RPMI7951 (cell line): ENCODE measurements around the gene NAV2. TPM values are rescaled to one million over a fixed set of nuclear protein-coding genes. Genes with fewer than 3 reads are reported as not detected.
"Not testable (repeated sequence)": the region's sequence is repeated elsewhere in the genome, so short reads cannot be mapped to it uniquely, and the experiment has no call there.

Source experiments
- DNase-seq: peaks from one replicate; pipeline ENCODE4 v3.0.0-alpha.2; 2012; ENCODE audit warnings: low read depth
- total RNA-seq: library from RNA; depleted of rRNA; stranded (reverse); fragments of >200 nt; shearing (Covaris generic); gene quantifications from 2 replicates; pipeline ENCODE4 v1.2.3, GENCODE V29; 2014

The NAV2 gene
- total RNA-seq, 1 experiment from 2014 or later = 7.1 TPM

- no peak for DNase-seq
Measured at GRCh38 chr11:20003351-20003750, 290.7 kb downstream of the NAV2 start.

GRCh38 chr11:20004866-20005265, 292.2 kb downstream of the NAV2 start:
- no peak for DNase-seq

- DNase-seq = no peak
Measured at GRCh38 chr11:20005747-20006146, 293.1 kb downstream of the NAV2 start.

- not testable (repeated sequence) for DNase-seq
Measured at GRCh38 chr11:20006618-20007017, 294.0 kb downstream of the NAV2 start.

GRCh38 chr11:20007386-20007785, 294.7 kb downstream of the NAV2 start:
- no peak for DNase-seq

- no peak for DNase-seq
Measured at GRCh38 chr11:20008190-20008870, 295.7 kb downstream of the NAV2 start.

- DNase-seq = no peak
Measured at GRCh38 chr11:20008871-20009644, 296.4 kb downstream of the NAV2 start.

- DNase-seq = no peak
Measured at GRCh38 chr11:20010156-20010850, 297.7 kb downstream of the NAV2 start.

GRCh38 chr11:20010851-20011225, 298.2 kb downstream of the NAV2 start:
- DNase-seq = no peak

GRCh38 chr11:20011307-20011951, 298.8 kb downstream of the NAV2 start:
- no peak for DNase-seq

GRCh38 chr11:20013346-20014066, 300.9 kb downstream of the NAV2 start:
- no peak for DNase-seq

GRCh38 chr11:20014067-20014402, 301.4 kb downstream of the NAV2 start:
- DNase-seq = no peak

GRCh38 chr11:20015101-20015500, 302.5 kb downstream of the NAV2 start:
- DNase-seq = peak; percentile 29

GRCh38 chr11:20015529-20016427, 303.1 kb downstream of the NAV2 start:
- DNase-seq = peak; percentile 60

GRCh38 chr11:20016526-20016925, 303.9 kb downstream of the NAV2 start:
- no peak for DNase-seq

- DNase-seq = no peak
Measured at GRCh38 chr11:20017320-20017719, 304.7 kb downstream of the NAV2 start.

- no peak for DNase-seq
Measured at GRCh38 chr11:20020198-20020597, 307.6 kb downstream of the NAV2 start.

- DNase-seq = no peak
Measured at GRCh38 chr11:20020716-20021115, 308.1 kb downstream of the NAV2 start.

GRCh38 chr11:20021212-20021611, 308.6 kb downstream of the NAV2 start:
- DNase-seq = no peak

- no peak for DNase-seq
Measured at GRCh38 chr11:20021771-20022362, 309.2 kb downstream of the NAV2 start.
